ENCODE data around the gene HRAS. TPM values are rescaled to one million over a fixed set of nuclear protein-coding genes. Genes with fewer than 3 reads are reported as not detected.

Gene HRAS
- total and polyA plus RNA-seq, 2 of the 8 experiments (the other 6 are each of a cell fraction or from before 2014, with no cell fraction given) = 44.3 to 54.7 TPM

GRCh38 chr11:488062-488461, 47.3 kb downstream of the HRAS start:
- peaks cover 0 to 10% of the 10 kb centered on the region in 2 experiments; a peak in 1 of 4 replicates for H3K9me3 ChIP-seq (ENCODE audit: insufficient read depth in 2 of 2, low read depth in 1 of 2, low read length in 1 of 2)
- H4K8ac ChIP-seq (ENCODE audit: extremely low read depth, insufficient read depth, low read length) = no peak overlapping the region
- no peak overlapping the region for H3K27ac ChIP-seq (ENCODE audit: low read depth, low read length)
- CTCF ChIA-PET (ENCODE audit: partially characterized antibody) = no interaction called here
- no peak overlapping the region for H2BK15ac ChIP-seq (ENCODE audit: low read length)
- peaks cover 13% of the 10 kb centered on the region for H3K79me1 ChIP-seq (ENCODE audit: low read depth, low read length)
- peaks cover 0 to 15% (median 3%) of the 10 kb centered on the region in 4 experiments; a peak in 5 of 8 replicates for H3K36me3 ChIP-seq (ENCODE audit: control insufficient read depth in 2 of 4, insufficient read depth in 4 of 4, low read length in 3 of 4)
- no peak overlapping the region for H2BK12ac ChIP-seq (ENCODE audit: low read depth, low read length)
- no peaks in the 10 kb centered on the region for H3K4me1 ChIP-seq (replicated peaks in 1 of 4; ENCODE audit: control insufficient read depth in 3 of 4, insufficient read depth in 4 of 4, low read length in 3 of 4)
- no peak overlapping the region for H3K9ac ChIP-seq (replicated peaks in 1 of 4; ENCODE audit: extremely low read depth in 1 of 4, low read depth in 3 of 4, low read length in 3 of 4)
- H2AK5ac ChIP-seq (ENCODE audit: low read depth, low read length) = no peak overlapping the region
- H3K4ac ChIP-seq (replicated peaks; ENCODE audit: insufficient read length, low read depth, low read length) = no peak overlapping the region
- no peak overlapping the region for H3K23ac ChIP-seq (ENCODE audit: insufficient read length)
- no peak overlapping the region for H3K14ac ChIP-seq (ENCODE audit: insufficient read length)
- peaks cover 1 to 9% of the 10 kb centered on the region in 2 experiments for H4K20me1 ChIP-seq (replicated peaks in 1 of 2; ENCODE audit: control insufficient read depth in 1 of 2, insufficient read depth in 2 of 2, low read length in 2 of 2)
- H4K5ac ChIP-seq (ENCODE audit: insufficient read length, low read depth, low read length) = no peak overlapping the region
- POLR2A ChIA-PET (ENCODE audit: partially characterized antibody) = no interaction called here
- H2BK5ac ChIP-seq (ENCODE audit: low read depth, low read length) = no peak overlapping the region
- WGBS, 2 experiments (ENCODE audit: extremely low coverage in 1 of 2, insufficient coverage in 1 of 2, insufficient read length in 1 of 2, insufficient replicate concordance in 2 of 2, low coverage in 1 of 2, low lambda C conversion rate in 2 of 2, missing lambda C conversion rate in 1 of 2) = 98% methylated on average over 15 of the region's 25 CpGs; no CpG with 5 or more reads in 1 of the 2 experiments
- H3K23me2 ChIP-seq (ENCODE audit: low read depth, low read length) = no peaks in the 10 kb centered on the region
- no peak overlapping the region for H3K4me2 ChIP-seq (ENCODE audit: insufficient read depth in 1 of 2, low read depth in 2 of 2, low read length in 2 of 2)
- no peak overlapping the region for H4K91ac ChIP-seq (replicated peaks; ENCODE audit: insufficient read length, low read length)
- no peak overlapping the region for H2BK120ac ChIP-seq (replicated peaks; ENCODE audit: low read depth, low read length)
- H3K18ac ChIP-seq (ENCODE audit: extremely low read depth, low read length) = no peak overlapping the region
- no peak for FAIRE-seq
- no peak for DNase-seq (ENCODE audit: low read depth in 1 of 2, low spot score in 2 of 2)
- H2AFZ ChIP-seq (ENCODE audit: low read length) = no peak overlapping the region
- peaks cover 0 to 16% of the 10 kb centered on the region in 2 experiments; a peak in 1 of 4 replicates for H3K79me2 ChIP-seq (ENCODE audit: control insufficient read depth in 1 of 2, insufficient read depth in 2 of 2, low read length in 2 of 2)
- H2BK20ac ChIP-seq (ENCODE audit: low read length) = no peak overlapping the region
- no peaks in the 10 kb centered on the region for H3K27me3 ChIP-seq (replicated peaks in 1 of 4; ENCODE audit: control insufficient read depth in 3 of 4, extremely low read depth in 1 of 4, insufficient read depth in 3 of 4, low read length in 3 of 4)
- H3K4me3 ChIP-seq (ENCODE audit: extremely low read depth in 1 of 4, insufficient read depth in 2 of 4, low read depth in 3 of 4, low read length in 4 of 4) = no peak overlapping the region
- no peak overlapping the region for H3K56ac ChIP-seq (replicated peaks; ENCODE audit: insufficient read length, low read depth, low read length)
- TF ChIP-seq, protein P1, sequence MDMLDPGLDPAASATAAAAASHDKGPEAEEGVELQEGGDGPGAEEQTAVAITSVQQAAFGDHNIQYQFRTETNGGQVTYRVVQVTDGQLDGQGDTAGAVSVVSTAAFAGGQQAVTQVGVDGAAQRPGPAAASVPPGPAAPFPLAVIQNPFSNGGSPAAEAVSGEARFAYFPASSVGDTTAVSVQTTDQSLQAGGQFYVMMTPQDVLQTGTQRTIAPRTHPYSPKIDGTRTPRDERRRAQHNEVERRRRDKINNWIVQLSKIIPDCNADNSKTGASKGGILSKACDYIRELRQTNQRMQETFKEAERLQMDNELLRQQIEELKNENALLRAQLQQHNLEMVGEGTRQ (IDR thresholded peaks at IDR 0.05; ENCODE audit: low read length) = no peak
- TF ChIP-seq SP2 (IDR thresholded peaks at IDR 0.05; ENCODE audit: low read length) = no peak
- TF ChIP-seq CREB1 (IDR thresholded peaks at IDR 0.05) = no peak
- no peak for TF ChIP-seq SAP30 (IDR thresholded peaks at IDR 0.05; ENCODE audit: insufficient read depth, insufficient replicate concordance, low read length)
- no peak for TF ChIP-seq JUND (IDR thresholded peaks at IDR 0.05; ENCODE audit: low read length)
- no peak for TF ChIP-seq KDM4A (IDR thresholded peaks at IDR 0.05; ENCODE audit: low read depth, low read length, severe bottlenecking)
- TF ChIP-seq KDM1A (IDR thresholded peaks at IDR 0.05; ENCODE audit: borderline replicate concordance, low read length) = no peak
- TF ChIP-seq GTF2F1 (IDR thresholded peaks at IDR 0.05; ENCODE audit: borderline replicate concordance, low read depth, low read length) = no peak
- no peak for TF ChIP-seq RFX5 (IDR thresholded peaks at IDR 0.05; ENCODE audit: borderline replicate concordance, low read depth, low read length)
- TF ChIP-seq MAFK (IDR thresholded peaks at IDR 0.05; ENCODE audit: low read depth, low read length) = no peak
- no peak for TF ChIP-seq SIX5 (IDR thresholded peaks at IDR 0.05; ENCODE audit: low read depth, low read length)
- TF ChIP-seq SIRT6 (IDR thresholded peaks at IDR 0.05; ENCODE audit: low read length) = no peak
- no peak for TF ChIP-seq CHD1 (IDR thresholded peaks at IDR 0.05; ENCODE audit: low read depth, low read length)
- TF ChIP-seq JUN (IDR thresholded peaks at IDR 0.05; ENCODE audit: low read depth, low read length) = no peak
- TF ChIP-seq MAX (IDR thresholded peaks at IDR 0.05) = no peak

All from H1 (cell line).